ENCODE results near the gene CSRNP3.

CSRNP3 gene

GRCh38 chr2:165594231-165594934, 124.9 kb downstream of the CSRNP3 start:
- no peak for DNase-seq

GRCh38 chr2:165594935-165595255, 125.4 kb downstream of the CSRNP3 start:
- DNase-seq = no peak

GRCh38 chr2:165596788-165597187, 127.3 kb downstream of the CSRNP3 start:
- no peak for DNase-seq

GRCh38 chr2:165601065-165601830, 131.8 kb downstream of the CSRNP3 start:
- no peak for DNase-seq

- no peak for DNase-seq
These were observed 132.5 kb downstream of the CSRNP3 start for GRCh38 chr2:165601928-165602521.

DNA sequence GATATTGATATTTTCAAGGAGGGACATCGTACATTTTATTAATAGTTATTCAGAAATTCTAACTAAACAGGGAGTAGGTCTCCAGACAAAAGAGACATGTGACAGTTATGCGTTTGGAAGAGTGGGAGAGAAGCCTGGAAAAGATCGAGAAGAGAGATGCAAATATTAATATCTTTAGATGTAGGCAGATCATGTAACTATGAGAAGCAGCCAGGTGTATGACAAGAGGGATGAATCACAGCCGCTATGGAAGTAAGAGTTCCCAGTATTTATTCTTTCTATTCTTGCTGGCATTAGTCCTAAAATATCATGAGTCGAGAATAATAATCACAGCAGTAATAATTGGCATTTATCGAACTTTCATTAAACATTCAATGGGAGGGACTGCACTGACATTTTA, 140.2 kb downstream of the CSRNP3 start:
- no peak for DNase-seq

DNA sequence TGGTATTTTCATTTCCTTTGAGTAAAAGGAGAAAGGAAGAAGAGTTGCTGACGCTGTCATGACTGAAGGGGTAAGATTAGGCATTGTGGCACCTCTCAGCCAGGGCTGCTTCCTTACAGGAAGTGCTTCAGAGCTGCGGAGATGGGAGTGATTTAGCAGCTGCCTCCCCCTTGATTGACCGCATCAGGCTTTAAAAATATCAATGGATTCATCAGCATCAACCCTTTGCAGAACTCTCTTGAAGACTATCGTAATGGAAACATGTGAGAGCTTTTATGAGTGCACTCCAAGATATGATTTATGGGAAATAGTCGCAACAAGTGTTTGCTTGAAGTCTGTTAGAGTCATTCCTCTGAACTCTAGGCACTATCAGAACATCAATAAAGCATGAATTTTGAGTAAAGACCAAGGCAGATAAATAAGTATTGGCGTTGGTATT, 141.1 kb downstream of the CSRNP3 start:
- DNase-seq = no peak

DNA sequence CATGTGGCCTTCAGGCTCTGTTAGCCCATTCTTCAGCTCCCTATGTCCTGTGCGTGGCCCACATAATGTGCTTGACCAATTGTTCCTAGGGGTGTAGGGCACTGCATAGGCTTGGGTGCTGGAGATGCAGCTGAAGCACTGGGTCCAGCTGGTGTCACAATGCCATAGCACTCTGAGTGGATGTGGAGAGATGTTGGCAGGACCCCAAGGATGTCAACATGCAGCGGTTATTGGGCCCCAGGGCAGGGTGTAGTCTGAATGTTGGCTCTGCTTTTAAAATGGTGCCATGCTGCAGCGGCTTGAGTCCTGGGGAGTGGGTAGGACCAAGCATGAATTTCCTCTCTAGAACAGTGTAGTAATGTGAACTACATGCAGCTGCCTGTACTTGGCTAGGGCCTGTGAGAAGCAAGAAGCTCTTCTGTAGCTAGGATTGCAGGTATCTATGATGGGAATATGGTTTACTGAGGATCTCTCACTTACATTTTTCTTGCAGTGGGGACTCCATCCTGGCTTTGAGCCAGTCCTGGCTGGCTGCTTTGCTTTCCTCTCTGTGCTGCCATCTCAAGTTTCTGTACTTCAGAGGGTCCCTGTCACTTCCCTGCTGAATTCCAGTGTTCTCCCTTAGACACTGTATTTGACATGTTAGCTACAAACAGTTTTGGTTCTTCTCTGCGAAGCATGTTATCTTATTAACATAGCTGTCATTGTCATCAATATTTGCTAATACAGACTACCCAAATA, 148.4 kb downstream of the CSRNP3 start:
- DNase-seq = no peak

- DNase-seq = no peak
These were observed 149.3 kb downstream of the CSRNP3 start for GRCh38 chr2:165618806-165619205.

DNA sequence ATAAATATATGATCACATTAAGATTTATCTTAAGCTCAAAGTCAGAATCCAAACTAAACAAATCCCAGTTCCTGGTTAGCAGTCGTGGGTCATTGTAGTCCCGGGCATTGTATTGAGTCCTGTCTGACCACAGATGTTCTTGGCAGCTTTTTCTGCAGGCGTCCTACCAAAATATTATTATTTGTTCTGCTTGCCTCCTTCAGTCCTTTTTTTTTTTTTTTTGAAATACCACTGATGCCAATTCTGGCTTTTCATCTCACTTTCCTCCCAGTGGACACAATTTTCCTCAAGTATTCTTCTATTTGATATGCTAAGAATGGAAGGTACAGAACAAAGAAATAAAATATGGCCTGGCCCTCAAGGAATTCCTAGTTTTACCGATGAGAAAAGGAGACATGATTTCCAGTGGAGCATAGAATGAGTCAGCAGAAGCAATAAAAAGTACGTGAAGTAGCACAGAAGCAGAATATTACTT, 151.6 kb downstream of the CSRNP3 start:
- DNase-seq = no peak

DNA sequence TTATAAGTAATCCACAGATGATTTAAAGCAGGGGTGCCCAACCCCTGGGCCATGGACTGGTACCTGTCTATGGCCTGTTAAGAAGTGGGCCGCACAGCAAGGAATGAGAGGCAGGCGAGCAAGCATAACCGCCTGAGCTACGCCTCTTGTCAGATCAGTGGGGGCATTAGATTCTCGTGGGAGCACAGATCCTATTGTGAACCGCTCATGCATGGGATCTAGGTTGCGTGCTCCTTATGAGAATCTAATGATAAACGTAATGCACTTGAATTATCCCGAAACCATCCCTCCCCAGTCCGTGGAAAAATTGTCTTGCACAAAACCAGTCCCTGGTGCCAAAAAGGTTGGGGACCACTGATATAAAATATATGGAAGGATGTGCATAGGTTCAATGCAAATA, 153.7 kb downstream of the CSRNP3 start:
- DNase-seq = no peak

GRCh38 chr2:165623783-165624469, 154.4 kb downstream of the CSRNP3 start:
- DNase-seq = no peak

DNA sequence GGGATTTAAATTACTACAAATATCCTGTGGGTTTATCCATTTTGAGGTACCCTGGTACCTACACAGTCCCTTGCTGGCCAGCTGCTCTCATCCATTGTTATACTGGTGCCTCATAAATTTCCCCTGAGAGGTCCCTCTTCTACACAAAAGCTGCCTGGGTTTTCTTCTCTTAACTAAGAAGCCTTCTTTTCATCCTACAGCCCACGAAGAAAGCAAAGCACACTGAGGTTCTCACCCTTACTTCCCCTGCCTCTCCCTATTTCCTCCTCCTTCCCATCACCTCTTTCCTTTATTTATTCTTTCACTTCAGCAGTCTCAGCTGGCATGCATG, 154.9 kb downstream of the CSRNP3 start:
- no peak for DNase-seq

DNA sequence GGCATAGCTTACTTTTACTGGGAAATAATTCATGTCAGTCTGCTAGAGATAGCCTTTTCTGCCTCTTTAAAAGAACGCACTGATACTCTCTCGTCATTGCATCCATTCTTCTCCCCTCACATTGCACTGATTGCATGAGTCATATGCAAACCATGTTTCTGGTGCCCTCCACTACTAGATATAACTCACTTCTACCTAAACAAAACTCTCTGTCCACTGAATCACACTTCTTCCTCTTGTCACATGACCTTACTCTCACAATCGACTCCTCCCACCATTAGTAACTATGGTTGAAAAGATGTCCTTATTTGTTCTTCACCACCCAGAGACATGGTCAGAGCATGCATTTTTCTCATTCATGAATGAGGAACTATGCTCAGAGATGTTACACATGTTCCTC, 158.0 kb downstream of the CSRNP3 start:
- no peak for DNase-seq

GRCh38 chr2:165629776-165630175, 160.3 kb downstream of the CSRNP3 start:
- no peak for DNase-seq

DNA sequence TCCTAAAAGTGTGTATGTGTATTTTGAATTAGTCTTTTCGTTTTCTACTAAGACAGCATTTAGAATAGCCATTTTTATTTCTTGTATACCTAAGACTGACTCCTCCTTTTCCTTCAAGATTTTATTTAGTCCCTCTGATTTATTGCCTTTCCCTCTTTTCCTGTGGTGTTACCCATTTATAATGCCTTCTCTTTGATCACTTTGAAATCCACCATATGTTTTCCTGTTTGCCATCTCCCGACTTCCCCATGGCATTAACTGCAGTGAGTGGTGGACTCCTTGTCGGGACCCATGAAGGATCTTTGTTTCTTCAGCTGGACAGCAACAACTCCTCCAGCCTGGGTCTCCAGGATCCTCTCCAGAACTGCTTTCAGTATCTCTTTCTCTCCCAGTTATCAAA, 160.7 kb downstream of the CSRNP3 start:
- DNase-seq = no peak

GRCh38 chr2:165631089-165631488, 161.6 kb downstream of the CSRNP3 start:
- DNase-seq = no peak

- no peak for DNase-seq
These were observed 163.1 kb downstream of the CSRNP3 start for GRCh38 chr2:165632594-165632993.

DNA sequence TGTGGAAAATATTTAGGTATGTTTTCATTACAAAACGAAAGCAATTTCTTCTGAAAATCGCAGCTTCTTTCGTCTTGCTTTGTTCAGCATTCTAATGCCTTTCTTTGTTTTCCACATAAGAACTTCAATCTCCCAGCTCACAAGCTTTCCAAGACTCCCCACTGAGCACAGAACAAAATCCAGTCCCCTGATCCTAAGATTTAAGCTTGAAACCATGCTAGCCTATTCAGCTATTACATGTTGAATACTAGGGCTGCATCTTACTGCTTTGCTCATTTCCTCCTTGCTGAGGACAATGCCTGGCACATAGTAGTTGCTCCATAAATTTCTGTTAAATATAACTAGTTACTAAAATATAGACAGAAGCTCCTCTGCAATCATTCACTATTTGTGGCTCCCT, 163.9 kb downstream of the CSRNP3 start:
- DNase-seq = no peak

- no peak for DNase-seq
These were observed 164.8 kb downstream of the CSRNP3 start for GRCh38 chr2:165634282-165634681.

DNA sequence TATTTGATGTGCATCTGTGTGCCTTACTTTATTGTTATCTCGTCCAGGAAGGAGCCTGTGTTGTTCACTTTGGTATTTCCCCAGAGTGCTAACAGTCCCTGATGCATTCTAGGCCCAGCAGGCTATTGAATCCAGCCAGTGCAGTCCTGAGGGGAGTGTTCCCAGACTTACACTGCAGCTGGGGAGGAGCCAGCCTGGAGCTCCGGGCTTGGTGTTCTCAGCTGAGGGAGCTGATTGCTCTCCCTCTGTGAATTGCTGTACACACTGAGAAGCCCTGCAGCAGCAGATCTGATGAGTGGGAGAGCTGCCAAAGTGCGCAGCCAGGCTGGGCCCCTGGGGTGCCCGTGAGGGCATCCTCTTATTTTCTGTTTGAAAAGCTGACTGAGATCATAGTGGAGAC, 165.4 kb downstream of the CSRNP3 start:
- DNase-seq = no peak

- no peak for DNase-seq
These were observed 166.0 kb downstream of the CSRNP3 start for GRCh38 chr2:165635532-165635931.

DNA sequence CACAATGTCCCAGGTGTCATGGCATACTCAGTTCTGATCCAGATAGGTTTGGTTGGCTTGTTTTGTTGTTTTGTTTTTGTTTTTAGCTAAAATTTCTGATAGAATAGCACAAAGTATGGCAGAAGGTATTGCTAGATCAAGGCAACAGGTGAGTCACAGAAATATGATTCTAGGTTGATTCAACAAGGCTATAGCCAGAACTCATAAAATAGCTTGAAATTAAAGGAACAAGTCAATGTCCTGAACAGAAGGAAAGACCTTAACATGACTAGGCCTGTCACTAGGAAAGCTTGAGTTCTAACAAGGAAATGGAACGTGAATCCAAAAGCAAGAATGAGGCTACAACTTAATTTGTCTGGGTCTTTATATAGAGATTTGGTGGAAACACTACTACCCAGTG, 167.5 kb downstream of the CSRNP3 start:
- DNase-seq = no peak

Data from T-helper 1 cell (primary cell).